IPS-18a (cell line): Measurements from ENCODE around the gene SLC37A1.

Source experiments
- H3K27ac ChIP-seq: one replicate; pipeline ENCODE4 v1.5.1; 2013; ENCODE audit warnings: low read length
- H3K27me3 ChIP-seq: one replicate; pipeline ENCODE4 v1.6.1; 2013; ENCODE audit warnings: mild to moderate bottlenecking, low read length; ENCODE audit not compliant: control insufficient read depth, insufficient read depth
- H3K36me3 ChIP-seq: one replicate; pipeline ENCODE4 v1.6.1; 2013; ENCODE audit warnings: low read depth, low read length; ENCODE audit not compliant: control insufficient read depth
- H3K4me1 ChIP-seq: one replicate; pipeline ENCODE4 v1.6.1; 2013; ENCODE audit warnings: low read depth, low read length; ENCODE audit not compliant: control insufficient read depth
- H3K4me3 ChIP-seq: one replicate; pipeline ENCODE4 v1.5.1; 2013; ENCODE audit warnings: low read length
- H3K9ac ChIP-seq: one replicate; pipeline ENCODE4 v1.6.1; 2013; ENCODE audit warnings: mild to moderate bottlenecking, low read length, moderate library complexity
- H3K9me3 ChIP-seq: one replicate; pipeline ENCODE4 v1.6.1; 2013; ENCODE audit warnings: low read depth, low read length; ENCODE audit not compliant: control insufficient read depth

Gene SLC37A1

DNA sequence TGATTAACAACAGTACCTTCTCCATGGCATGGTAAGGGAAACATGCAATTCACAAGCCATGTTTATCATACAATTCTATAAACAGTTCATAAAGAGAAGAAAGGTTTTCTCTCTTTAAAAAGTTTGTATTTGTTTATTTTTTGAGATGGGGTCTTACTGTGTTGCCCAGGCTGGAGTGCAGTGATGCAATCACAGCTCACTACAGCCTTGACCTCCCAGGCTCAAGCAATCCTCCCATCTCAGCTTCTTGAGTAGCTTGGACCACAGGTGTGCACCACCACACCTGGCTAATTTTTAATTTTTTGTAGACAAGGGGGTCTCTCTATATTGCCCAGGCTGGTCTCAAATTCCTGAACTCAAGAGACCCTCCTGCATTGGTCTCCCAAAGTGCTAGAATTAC lies 28.0 kb downstream of the SLC37A1 start:
- Histone ChIP-seq H3K27me3 (no peaks in the 10 kb centered on the region), H3K4me1 (no peaks in the 10 kb centered on the region), H3K9ac (no peak overlapping the region), H3K4me3 (no peak overlapping the region), H3K9me3 (no peaks in the 10 kb centered on the region), H3K27ac (no peak overlapping the region), H3K36me3 (peaks cover 6% of the 10 kb centered on the region)

DNA sequence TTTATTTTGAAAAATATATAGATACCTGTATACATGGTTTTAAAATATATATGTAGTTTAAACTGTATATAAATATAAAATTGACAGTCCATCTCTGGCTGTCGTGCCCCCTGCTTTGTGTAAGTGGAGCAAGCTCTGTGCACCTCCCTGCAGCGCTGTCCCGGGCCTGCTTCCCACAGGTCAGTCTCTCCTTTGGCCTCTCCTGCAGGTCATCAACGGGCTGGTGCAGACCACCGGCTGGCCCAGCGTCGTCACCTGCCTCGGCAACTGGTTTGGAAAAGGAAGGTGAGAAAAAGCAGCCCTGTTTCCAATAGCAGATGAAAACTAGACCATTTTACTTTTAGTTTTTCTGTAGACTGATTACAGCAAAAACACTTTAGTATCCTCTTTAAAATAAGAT lies 28.5 kb downstream of the SLC37A1 start:
- no peaks in the 10 kb centered on the region for H3K4me1 ChIP-seq
- no peak overlapping the region for H3K9ac ChIP-seq
- no peak overlapping the region for H3K4me3 ChIP-seq
- no peaks in the 10 kb centered on the region for H3K27me3 ChIP-seq
- peaks cover 9% of the 10 kb centered on the region for H3K36me3 ChIP-seq
- H3K27ac ChIP-seq = no peak overlapping the region
- H3K9me3 ChIP-seq = no peaks in the 10 kb centered on the region

DNA sequence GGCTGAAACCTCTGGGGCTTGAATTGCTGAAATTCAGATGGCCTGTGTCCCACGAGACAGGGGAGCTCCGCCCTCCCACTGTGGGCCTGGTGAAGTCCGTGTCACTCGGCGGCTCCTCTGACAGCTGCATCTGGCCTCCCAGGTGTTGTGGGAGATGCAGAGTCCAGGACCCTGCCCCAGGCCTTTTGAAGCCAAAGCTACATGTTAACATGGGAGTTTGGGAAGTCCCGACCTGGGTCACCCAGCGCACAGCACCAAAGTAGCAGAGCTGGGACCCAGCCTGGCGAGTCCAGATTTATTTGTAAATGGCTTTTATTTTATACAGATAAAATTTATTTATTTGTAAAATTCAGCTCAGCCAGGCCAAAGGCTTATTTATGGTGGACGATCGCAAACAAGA lies 28.9 kb downstream of the SLC37A1 start:
- no peak overlapping the region for H3K9ac ChIP-seq
- H3K9me3 ChIP-seq = no peaks in the 10 kb centered on the region
- H3K4me3 ChIP-seq = no peak overlapping the region
- peaks cover 11% of the 10 kb centered on the region for H3K36me3 ChIP-seq
- H3K4me1 ChIP-seq = no peaks in the 10 kb centered on the region
- H3K27ac ChIP-seq = no peak overlapping the region
- no peaks in the 10 kb centered on the region for H3K27me3 ChIP-seq

DNA sequence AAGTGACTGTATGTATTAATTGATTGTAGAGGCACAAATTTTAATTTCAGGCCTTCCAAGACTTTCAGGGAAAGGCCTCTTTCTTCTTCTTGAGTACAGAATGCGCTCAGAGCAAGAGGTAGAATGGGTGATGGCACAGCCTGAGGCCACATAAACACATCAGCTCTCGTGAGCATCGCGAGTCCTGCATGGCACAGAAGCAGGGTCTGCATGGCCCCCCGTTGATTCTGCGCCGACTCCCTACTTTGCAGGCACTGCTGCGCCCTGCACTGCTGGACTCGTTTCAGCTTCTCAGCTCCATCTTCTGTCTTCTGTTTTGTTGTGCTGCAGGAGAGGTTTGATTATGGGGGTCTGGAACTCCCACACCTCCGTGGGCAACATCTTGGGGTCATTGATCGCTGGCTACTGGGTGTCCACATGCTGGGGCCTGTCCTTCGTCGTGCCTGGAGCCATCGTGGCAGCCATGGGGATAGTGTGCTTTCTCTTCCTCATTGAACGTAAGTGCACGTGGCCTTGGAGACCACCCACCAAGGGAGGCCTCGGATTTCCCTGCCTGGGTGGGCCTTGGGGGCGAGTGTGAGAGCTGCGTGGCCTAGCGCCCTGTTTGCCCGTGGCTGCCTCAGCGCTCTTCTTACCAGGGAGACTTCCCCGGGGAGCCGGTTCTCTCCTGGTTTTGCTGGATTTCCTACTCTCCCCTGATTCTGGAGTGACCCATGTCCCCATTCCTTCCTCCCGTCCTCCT lies 29.6 kb downstream of the SLC37A1 start:
- Histone ChIP-seq H3K36me3 (peaks cover 11% of the 10 kb centered on the region), H3K9ac (no peak overlapping the region), H3K4me1 (no peaks in the 10 kb centered on the region), H3K27me3 (no peaks in the 10 kb centered on the region), H3K27ac (no peak overlapping the region), H3K4me3 (no peak overlapping the region), H3K9me3 (no peaks in the 10 kb centered on the region)

DNA sequence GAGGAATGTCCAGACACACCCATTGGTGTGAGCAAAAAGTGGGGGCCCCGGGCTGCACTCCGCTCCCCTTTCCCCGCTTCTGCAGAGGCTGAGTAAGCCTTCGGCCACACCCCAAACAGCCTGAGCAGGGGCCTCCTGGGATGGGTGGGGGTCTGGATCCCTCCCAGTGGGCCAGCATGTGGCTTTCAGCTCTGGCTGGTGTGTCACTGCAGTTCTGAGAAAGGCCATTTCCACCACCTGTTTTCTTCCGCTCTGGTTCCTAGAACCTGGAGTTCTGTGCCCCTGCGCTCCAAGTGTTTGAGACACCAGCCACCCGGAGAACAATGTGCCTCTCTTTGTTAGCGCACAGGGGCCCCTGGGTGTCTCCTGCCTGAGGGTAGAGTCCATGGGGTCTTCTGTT lies 30.9 kb downstream of the SLC37A1 start:
- Histone ChIP-seq H3K36me3 (peaks cover 11% of the 10 kb centered on the region), H3K9ac (no peak overlapping the region), H3K27ac (no peak overlapping the region), H3K27me3 (no peaks in the 10 kb centered on the region), H3K9me3 (no peaks in the 10 kb centered on the region), H3K4me1 (no peaks in the 10 kb centered on the region), H3K4me3 (no peak overlapping the region)

DNA sequence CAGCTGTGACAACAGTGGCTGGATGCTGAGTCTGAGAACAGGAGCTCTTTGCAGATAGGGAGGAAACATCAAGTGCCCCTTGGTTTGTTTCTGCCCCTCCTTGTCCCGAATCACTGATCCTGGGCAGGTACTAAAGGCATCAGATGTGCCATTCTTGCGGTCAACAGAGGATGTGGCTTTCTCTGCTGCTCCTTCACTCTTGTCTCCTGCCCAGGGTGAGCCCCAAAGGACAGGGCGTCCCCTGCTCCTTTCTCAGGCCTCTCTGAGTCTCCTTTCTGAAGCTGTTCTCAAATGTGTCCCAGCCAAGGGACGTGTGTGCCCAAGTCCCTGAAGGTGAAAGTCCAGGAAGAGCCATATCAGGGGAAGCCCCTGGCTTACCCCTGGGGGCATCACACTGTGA lies 31.7 kb downstream of the SLC37A1 start:
- H3K9ac ChIP-seq = no peak overlapping the region
- H3K27me3 ChIP-seq = no peaks in the 10 kb centered on the region
- H3K9me3 ChIP-seq = no peaks in the 10 kb centered on the region
- no peak overlapping the region for H3K4me3 ChIP-seq
- peaks cover 11% of the 10 kb centered on the region for H3K36me3 ChIP-seq
- H3K4me1 ChIP-seq = peaks cover 5% of the 10 kb centered on the region
- H3K27ac ChIP-seq = no peak overlapping the region

DNA sequence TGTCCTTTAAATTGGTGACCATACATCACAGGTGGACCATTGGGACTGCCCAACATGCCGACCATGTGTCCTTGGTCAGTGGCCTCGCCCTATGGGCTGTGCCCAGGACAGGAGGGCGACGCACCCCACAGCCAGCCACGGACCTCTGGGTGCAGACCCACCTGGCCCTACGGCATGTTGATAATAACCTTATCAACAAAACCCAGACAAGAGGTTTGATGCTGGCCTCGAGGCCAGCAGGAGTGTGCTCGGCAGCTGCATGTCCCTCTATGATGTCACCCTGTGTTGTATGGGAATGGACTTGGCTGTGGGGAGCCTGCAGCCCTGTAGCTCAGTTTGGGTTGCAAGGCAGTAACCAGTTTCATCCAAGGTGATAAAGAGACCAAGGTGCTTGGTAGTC lies 32.1 kb downstream of the SLC37A1 start:
- H3K4me3 ChIP-seq = no peak overlapping the region

DNA sequence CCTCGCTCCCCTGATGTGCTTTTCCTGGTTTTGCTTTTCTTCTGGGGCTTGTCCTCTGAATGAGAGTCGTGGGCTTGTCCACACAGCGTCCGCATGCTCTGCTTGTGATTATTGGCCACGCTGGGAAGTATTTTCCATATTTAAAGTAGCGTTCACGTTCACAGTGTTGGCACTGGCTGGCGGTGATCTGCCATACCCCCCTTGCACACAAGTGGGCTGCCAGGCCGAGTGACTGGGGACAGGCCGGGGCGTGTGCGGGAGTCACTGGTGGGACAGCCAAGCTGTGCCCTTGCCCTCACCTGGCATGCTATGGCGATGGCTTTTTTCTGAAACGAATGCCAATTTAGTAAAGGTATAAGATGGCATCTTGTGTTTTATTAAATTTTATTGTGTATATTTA lies 32.8 kb downstream of the SLC37A1 start:
- Histone ChIP-seq H3K27ac (no peak overlapping the region), H3K27me3 (no peaks in the 10 kb centered on the region), H3K9me3 (no peaks in the 10 kb centered on the region), H3K4me1 (peaks cover 15% of the 10 kb centered on the region), H3K36me3 (peaks cover 11% of the 10 kb centered on the region), H3K9ac (no peak overlapping the region), H3K4me3 (no peak overlapping the region)

More for the DNA sequence above, 32.1 kb downstream of the SLC37A1 start:
- Histone ChIP-seq H3K4me1 (peaks cover 9% of the 10 kb centered on the region), H3K27ac (no peak overlapping the region), H3K9ac (no peak overlapping the region), H3K9me3 (no peaks in the 10 kb centered on the region), H3K36me3 (peaks cover 11% of the 10 kb centered on the region), H3K27me3 (no peaks in the 10 kb centered on the region)

DNA sequence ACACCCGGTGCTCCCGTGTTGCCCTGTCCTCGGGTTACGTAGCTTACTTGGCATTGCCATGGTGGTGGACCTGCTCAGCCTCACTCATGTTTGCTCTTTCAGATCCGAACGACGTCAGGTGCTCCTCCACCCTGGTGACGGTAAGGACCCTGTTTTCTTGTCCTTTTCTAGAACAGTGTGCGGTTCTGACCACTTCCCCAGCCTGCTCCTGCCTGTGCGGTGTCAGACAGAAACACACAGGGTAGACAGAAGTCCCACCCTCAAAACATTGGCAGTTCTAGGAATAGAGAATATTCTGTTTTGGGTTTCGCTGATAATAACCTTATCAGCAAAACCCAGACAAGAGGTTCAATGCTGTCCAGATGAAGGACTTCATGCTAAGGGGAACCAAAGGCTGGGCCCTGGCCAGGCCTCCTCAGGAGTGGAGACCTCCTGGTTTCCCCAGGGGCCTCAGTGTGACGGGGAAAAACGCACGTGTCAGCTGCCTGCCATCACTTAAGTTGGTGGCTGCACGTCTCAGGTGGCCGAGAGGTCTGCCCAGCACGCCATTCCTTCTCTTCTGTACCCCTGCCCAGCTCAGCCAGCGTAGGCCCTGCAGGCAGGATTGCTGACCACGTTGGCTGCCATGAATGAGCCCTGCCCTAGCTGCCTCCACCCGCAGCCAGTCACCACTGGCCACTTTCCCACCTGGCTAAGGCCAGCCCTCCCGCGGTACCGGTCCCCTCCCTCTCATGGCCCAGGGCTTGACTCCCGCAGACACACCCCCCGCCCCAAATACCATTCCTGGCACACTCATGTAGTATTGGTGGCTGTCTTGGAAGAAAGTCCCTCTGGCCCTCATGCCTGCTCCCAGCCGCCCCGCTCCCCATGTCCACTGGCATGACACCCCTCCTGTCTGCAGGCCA lies 33.6 kb downstream of the SLC37A1 start:
- Histone ChIP-seq H3K36me3 (peaks cover 11% of the 10 kb centered on the region), H3K9ac (no peak overlapping the region), H3K9me3 (no peaks in the 10 kb centered on the region), H3K4me3 (no peak overlapping the region), H3K27ac (no peak overlapping the region), H3K4me1 (peaks cover 15% of the 10 kb centered on the region), H3K27me3 (no peaks in the 10 kb centered on the region)

DNA sequence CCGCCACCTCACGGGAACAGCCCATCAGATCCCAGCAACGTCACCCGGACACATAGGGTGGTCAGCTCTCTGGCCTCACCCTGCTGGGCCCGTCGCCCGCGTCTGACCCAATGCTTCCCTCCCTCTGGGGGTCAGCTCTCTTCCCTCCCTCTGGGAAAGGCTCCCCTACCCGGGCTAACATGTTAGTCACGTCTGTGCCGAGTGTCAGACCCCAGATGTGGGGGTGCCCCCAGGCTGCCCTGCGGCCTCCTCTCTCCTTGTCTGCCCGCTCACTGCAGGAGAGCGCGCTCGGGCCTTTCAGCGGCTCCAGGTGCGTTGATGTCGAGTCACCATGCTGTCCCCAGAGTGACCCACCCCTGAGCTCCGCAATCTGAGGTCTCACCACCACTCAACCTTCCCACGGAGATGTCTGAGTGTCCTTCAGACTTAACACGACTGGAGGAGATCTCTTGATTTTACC lies 34.3 kb downstream of the SLC37A1 start:
- Histone ChIP-seq H3K4me3 (no peak overlapping the region), H3K4me1 (peaks cover 15% of the 10 kb centered on the region), H3K9ac (no peak overlapping the region), H3K27ac (no peak overlapping the region), H3K36me3 (peaks cover 11% of the 10 kb centered on the region), H3K27me3 (no peaks in the 10 kb centered on the region), H3K9me3 (no peaks in the 10 kb centered on the region)

DNA sequence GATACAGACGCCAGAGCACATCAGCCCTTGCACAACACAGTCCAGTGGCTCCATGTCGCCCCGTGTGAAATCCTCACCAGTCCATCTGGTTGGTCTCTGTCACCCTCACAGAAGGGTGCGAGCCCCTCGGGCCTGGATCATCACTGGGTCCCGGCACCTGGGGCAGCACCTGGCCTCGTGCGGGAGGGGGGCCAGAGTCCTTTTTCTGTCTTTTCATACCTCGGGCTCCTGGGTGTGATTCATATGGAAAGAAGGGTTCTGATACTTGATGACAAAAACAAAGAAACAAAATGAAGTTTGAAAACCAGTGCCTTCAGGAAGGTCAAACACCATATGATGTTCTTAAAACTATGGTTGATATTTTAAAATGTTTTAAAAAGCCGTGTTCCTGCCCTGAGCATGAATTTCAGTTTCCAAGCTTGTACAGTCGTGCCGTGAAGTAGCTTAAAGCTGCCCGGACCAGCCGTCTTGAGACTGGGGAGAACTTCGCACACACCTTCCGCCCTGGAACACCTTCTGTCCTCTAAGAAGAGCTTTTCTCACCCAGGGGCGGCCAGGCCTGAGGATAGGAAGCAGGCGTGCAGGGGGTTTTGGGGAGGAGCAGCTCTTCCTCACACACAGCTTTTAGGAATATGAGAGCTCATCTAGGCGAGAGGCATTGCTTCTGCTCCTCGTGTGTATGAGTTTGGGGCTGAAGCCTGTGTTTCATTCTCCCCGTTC lies 35.2 kb downstream of the SLC37A1 start:
- H3K9ac ChIP-seq = no peak overlapping the region
- no peak overlapping the region for H3K4me3 ChIP-seq
- H3K27ac ChIP-seq = no peak overlapping the region
- H3K27me3 ChIP-seq = no peaks in the 10 kb centered on the region
- no peaks in the 10 kb centered on the region for H3K9me3 ChIP-seq
- H3K36me3 ChIP-seq = peaks cover 11% of the 10 kb centered on the region
- peaks cover 20% of the 10 kb centered on the region for H3K4me1 ChIP-seq
